ACHN (cell line): ENCODE results near the gene ETV4.

Experiments used
- DNase-seq: peaks from one replicate; pipeline ENCODE4 v3.0.0-alpha.2; 2015
- in situ Hi-C: cut with HindIII; loops from 2 replicates; pipeline ENCODE4 v1.10.0; 2017; ENCODE audit warnings: low sequenced_read_pairs, low pct_ligation_motif_present, low pct_unique_long_range_greater_than_20kb

ETV4 gene

DNA sequence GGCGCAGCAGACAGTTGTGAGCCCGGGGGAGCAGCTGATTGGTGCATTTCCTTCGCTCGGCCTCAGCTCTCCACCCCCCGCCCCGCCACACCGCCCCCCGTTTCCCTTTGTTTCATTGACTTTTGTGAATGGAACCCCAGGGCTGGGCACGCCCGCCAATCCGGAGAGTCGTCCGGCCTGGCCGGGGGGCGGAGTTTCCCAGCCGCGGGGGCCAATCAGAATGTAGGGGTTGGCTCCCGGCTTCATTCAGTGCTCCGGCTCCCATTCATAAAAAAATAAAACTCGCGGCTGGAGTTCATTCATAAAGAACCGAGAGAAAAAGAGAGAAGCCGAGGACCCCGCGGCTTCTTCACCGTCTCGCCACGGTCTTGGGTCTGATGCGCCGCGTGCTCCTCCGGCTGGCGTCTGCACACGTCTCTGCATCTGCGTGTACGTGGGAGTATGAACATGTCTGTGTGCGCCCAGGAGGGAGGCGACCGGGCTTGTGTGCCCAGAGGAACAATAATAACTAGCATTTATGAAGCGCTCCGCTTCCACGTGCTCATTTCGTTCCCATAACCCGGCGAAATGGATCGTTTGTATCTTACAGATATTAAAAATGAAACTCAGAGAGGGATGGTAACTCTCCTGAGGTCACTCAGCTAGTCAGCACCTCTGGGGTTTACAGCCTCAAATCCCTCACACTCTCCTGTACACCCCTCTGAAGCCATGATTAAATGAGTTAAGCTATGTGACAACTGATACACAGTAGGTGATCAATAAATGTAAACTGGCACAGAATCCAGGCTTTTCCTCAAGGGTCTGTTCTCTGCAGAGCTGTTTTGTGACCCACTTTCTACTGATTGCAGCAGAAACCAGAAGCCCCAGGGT is at the start of gene ETV4:
ETV4 (minus strand) TSS at position 22 of the 870 bp plus-strand sequence. CDS start 723 bp downstream, outside the sequence.
- in situ Hi-C loops, result no loop called here
- peak; percentile 95 for DNase-seq

DNA sequence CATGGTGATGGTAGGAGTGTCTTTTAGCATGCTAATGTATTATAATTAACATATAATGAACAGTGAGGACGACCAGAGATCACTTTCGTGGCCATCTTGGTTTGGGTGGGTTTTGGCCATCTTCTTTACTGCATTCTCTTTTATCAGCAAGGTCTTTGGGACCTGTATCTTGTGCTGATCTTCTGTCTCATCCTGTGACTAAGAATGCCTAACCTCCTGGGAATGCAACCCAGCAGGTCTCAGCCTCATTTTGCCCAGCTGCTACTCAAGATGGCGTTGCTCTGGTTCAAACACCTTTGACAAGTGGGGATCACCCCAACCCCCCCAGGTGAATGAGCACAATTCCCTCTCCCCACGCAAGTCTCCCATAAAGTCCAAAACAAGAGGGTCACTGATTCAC is 49.3 kb upstream of the ETV4 start:
- DNase-seq, result no peak
- in situ Hi-C loops, result no loop called here

DNA sequence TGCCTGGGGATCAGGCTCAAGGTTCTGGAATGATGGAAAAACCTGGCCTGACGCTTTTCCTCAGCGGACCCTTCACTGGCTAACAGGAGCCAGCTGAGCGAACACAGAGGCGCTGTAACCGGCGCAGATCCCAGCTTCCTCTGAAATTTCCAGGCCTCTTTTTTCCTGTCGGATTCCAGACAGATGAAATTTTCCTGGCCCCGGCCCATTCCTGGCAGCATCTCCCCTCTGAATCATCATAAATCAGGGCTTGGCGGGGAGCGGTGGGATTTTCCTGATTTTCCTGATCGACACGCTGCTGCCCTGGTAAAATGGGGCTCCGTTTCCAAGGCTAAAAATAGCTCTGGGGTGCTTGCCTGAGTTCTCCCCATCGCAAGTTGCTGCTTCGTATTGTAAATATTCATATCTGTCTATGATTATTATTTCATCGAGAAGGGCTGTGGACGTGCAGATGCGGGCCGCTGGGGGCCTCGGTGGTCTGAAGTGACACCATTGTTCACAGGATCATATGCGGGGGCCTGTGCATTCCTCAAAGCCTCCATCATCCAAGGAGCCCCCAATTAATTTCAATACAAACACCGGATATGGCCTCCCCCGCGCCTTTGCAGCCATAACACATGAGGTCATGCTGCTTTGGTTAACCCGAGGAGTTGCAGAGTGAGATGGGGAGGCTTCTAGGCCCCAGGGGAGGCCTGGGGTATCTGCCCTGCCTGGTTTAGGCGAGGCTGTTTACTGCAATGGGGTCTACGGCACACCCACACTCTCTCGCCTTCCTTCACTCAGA is 45.8 kb upstream of the ETV4 start:
- DNase-seq, result peak; percentile 42
- in situ Hi-C loops, result no loop called here

DNA sequence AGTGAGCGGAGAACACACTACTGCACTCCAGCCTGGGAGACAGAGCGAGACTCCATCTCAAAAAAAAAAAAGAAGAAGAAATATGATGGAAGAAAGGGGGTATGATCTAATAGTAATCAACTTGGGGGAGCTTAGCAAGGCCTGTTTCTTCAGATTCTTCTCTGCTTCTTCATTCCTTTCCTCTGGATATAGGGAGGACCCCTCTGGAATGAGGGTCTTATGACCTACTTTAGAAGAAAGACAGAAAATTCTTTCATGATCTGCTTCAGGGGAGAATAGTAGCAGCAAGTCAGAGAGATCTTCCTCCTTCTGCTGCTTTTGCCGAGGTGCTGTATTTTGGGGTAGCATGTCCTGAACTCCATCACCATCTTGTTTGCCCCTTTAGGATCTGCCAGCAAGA is 44.9 kb upstream of the ETV4 start:
- no peak for DNase-seq
- in situ Hi-C loops, result no loop called here

DNA sequence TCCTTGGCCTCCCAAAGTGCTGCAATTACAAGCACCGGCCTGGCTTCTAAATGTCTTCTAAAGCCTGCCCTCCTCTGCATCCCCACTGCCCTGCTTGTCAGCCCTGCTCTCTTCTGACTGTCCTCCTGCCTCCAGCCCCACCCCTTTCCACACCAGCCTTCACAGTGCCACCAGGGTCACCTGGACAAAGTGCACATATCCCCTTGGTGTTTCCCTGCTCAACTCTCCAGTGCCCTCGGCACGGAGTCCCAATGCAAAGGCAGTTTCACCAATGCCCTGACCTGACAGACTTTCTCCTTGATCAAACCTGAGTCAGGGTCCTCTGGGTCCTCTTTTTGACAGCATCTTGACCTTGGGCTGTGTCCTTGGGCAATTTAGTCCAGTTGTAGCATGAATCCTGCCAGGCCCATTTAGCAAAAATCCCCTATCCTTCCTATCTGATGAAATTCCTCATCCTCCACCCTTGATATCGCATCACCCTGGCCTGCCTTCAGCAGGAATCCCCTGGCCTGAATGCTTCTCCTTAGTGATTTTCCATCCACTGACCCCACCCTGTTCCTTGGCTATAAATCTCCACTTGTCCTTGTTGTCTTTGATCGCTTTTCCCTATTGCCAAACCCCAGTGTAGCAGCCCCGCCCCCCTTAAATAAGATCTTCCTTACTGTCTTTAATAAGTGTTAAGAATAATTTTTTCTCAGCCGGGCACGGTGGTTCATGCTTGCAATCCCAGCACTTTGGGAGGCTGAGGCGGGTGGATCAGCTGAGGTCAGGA is 42.7 kb upstream of the ETV4 start:
- in situ Hi-C loops, result no loop called here
- no peak for DNase-seq

DNA sequence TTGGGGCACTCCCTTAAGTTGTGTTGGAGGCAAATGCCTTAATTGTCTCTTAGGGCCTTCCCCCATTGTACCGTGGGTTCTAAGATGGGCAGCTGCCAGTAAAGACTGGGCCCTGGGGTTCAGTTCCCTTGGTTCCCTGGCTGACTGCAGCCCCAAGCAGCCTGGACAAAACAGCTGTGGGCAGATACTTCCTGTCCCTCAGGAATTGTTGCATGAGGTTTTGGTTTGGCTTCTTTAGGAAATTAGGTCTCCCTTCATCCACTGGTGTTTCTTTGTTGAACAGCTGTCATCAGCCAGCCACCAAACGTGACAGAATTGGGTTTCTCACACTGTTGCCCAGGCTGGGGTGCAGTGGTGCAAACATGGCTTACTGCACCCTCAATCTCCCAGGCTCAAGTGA is 42.0 kb upstream of the ETV4 start:
- in situ Hi-C loops, result no loop called here
- DNase-seq, result no peak

DNA sequence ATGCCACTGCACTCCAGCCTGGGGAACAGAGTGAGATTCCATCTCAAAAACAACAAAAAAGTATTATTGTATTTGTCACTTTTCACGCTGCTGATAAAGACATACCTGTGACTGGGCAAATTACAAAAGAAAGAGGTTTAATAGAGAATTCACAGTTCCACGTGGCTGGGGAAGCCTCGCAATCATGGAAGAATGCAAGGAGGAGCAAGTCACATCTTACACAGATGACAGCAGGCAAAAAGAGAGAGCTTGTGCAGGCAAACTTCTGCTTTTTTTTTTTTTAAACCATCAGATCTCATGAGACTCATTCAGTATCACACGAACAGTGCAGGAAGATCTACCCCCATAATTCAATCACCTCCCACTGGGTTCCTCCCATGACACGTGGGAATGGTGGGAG is 41.5 kb upstream of the ETV4 start:
- DNase-seq, result no peak
- in situ Hi-C loops, result no loop called here

DNA sequence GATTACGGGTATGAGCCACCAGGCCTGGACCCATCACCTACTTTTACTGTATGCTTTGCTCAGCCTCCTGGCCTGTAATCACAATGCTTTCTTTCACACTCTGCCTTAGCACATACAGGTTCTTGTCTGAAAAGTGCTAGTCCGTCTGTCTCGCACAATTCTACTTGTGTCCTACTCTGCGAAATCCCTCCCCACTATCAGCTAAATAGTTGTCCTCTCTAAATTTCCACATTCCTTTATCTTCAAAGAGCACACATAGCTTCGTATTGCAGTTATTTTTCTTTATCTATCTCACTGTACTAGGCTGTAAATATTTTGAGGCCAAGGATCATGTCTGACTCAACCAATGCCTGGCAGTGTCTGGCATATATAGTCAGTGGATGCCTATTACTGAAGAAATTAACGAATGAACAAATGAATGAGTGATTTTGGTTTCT is 38.5 kb upstream of the ETV4 start:
- no peak for DNase-seq
- in situ Hi-C loops, result no loop called here

DNA sequence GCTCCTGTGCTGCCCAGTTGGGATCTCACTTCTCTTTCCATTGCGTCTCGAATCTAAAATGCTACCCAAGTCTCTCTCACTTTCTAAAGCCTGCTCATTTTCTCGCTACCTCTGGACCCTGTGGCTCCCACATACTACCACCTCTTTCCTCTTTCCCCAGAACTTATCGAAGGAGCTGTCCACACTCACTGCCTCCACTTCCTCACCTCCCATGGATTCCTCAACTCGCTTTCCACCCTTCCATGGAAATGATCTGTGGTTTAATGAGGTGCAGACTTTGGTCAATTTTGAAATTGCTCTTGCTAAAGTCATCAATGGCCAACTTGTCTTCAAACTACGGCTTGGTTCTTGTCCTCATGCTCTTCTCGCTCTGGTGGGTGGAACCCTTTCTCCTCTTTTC is 37.2 kb upstream of the ETV4 start:
- in situ Hi-C loops, result no loop called here
- no peak for DNase-seq

DNA sequence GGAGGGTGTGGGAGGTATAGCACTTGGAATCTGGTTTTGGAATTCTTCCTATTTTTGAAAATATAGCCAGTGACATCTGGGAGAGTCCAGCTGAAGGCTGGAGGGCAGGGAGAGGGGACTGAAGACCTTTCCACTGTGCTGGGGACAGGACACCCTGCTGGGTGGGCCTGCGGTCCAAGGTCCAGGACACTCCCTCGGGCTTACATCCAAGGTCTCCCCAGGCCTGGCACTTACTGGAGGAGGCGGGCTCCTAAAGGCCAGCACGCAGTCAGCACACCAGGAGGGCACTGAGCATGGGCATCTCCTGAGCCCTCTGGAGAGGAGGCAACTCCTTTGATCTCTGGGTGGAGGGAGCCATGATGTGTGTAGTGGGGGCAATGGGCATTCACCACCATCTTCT is 35.5 kb upstream of the ETV4 start:
- in situ Hi-C loops, result no loop called here

DNA sequence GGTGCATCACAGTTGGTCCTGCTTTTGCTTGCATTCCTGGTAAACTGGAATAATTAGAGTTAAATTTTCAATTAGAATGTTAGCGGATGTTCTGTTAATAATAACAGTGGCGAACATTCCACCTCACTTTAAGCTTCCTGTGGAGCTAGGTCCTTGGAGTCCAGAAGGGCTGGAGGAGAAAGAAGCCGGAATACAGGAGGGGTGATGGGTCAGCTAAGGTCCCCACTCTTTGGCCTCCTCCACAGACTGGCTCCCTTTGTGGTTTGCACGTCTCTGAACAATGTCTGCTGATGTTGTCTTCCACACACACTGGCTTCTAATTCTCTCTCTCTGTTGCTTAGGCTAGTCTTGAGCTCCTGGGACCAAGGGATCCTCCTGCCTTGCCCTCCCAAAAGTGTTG is 35.0 kb upstream of the ETV4 start:
- in situ Hi-C loops, result no loop called here
- DNase-seq, result no peak

More for the DNA sequence above, 35.5 kb upstream of the ETV4 start:
- no peak for DNase-seq

DNA sequence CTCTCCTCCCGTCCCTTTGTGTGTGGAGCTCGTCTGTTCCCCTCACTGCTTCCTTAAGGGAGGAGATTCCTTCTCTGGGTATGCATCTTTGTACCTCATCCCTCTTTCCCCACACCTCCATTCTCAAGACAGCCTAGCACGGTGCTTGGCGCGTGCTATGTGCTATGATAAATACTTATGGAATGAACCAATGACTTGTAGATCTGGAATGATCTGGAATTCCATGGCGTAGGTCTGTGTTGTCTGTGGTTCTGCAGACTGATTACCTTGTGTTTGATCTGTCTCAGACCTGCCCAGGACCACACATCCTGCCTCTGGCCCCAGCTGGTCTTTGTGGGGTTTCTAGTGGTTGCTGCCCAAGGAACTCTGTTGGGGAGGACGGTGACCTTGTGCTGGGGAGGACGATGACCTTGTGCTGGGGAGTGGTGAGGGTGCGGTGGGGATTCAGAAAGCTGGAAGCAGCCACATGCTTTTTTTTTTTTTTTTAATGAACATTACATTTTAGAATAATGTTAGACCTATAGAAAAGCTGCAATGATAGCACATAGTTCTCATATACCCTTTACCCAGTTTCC is 33.5 kb upstream of the ETV4 start:
- peak; percentile 67 for DNase-seq
- in situ Hi-C loops, result no loop called here

DNA sequence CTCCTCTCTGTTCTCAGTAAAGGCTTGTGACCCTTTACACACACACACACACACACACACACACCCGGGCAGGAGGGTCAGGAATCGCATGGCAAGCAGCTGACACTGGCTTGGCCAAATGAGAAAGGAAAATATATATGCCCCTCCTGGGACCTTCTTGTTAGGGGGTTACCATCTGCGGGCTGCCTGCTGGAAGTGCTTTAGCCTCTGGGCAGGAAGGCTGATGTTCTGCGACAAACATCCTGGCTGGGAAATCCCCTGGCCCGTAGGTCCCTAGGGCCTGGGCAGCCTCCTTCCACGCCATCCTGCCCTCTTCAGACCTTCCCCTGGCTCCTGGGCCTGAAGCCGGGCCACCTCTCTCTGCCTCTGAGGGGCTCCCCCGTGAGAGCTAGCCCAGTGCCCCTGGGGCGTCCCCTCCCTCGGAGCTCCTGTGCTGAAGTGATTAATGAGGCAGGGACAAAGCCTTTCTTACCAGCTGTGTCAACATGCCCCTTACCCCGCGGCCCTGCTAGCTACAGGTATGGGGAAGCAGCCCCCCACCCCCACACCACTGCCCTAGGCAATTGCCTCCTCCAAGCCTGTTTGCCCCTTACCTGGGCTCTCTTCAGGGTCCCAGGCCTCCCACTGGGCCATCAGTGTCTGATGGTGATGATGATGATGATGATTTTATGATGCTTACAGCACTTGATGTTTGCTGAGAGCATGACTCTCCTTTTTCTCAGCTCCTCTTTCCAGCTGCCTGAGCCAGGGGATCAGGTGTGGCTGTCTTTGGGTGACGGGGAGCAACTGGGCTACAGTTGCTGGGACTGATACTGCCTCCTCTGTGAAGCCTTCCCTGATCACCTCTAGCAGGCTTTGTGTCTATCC is 32.8 kb upstream of the ETV4 start:
- in situ Hi-C loops, result no loop called here
- peak; percentile 17 for DNase-seq

DNA sequence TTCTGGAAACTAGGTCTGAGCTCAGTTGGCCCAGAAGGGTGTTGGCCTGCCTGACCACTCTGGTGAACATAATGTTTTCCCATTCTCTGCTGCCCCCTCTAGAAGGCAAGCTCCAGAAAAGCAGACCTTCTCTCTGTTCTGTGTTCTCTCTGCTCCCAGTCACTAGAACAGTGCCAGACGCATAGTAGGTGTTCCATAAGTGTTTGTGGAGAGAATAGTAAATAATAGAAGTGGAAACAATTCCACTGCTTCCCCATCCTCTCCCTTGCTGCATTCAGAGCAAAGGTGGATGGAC is 32.2 kb upstream of the ETV4 start:
- in situ Hi-C loops, result no loop called here
- no peak for DNase-seq

DNA sequence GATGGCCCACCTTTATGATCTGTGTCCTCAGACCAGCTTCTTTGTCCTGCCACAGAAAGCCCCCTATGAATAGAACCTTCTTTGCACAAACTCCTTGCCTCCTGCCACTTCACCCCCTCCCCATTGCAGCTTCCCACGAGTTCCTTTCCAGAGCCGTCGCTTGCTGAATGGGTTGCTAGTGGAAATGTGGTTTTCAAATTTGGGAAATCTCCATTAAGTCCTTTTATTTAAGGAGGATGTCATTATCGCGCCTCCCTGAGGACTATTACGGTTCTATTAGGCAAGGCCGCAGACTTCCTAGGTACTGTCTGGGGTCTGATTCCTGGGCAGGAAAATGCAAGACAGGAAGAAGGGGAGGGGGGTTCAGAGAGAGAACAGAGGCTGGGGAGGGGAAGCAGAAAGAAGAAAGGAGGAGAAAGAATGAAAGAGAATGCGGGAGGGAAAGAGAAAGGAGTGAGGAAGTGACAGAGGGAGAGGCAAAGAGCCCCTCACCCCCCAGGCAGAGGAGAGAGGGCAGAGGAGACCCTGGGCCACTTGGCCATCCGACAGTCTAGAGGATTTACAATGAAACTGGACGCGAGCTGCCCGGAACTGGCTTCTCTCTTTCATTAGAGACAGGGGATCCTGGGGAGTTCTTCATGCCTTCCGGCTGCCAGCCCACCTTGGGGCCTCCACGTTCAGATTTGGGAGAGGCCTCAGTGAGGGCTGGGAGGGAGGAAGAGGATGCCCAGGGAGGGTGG is 31.7 kb upstream of the ETV4 start:
- DNase-seq, result no peak
- in situ Hi-C loops, result no loop called here

DNA sequence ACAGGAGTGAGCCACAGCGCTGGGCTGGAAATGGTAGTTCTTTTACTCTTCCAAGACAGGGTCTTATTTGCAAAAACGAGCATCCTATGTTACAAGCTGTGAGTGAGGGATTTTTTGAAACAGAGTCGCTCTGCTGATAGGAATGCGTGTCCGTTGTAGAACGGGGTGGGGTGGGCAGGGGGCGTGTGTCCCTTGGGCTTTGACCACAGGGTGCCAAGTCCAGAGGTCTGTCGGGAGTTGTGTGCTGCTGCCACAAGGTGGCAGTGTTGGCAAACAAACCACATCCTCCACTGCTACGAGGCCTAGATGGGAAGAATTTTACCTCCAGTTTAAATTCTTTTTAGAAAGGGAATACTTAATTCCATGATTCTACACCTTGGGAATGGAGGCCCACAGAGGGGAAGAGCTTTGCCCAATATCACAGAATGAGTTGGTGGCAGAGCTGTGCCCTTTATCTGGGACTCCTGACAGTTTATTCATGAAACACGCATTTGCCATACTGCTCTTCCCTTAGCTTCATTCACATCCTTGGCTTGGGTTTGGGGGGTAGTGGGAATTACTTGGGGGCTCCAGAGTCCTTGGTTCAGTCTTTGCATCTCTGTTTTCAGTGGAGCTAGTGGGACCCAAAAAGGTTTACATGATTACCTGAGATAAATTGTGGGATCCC is 30.6 kb upstream of the ETV4 start:
- peak; percentile 75 for DNase-seq
- in situ Hi-C loops, result no loop called here
